ENCODE measurements around the gene LUC7L2.
"Not testable (repeated sequence)": the region's sequence is repeated elsewhere in the genome, so short reads cannot be mapped to it uniquely, and the experiment has no call there.

LUC7L2 gene

GRCh38 chr7:139359366-139360209 lies at the start of gene LUC7L2:
TSS of gene LUC7L2 (plus strand) at chr7:139359894. CDS start at chr7:139360262, 368 bp downstream.
- peak; percentile 98 for DNase-seq

GRCh38 chr7:139317939-139318505 lies 41.7 kb upstream of the LUC7L2 start:
- DNase-seq, result no peak

GRCh38 chr7:139321071-139321745 lies 38.5 kb upstream of the LUC7L2 start:
- DNase-seq, result no peak

GRCh38 chr7:139324709-139325108 lies 35.0 kb upstream of the LUC7L2 start:
- not testable (repeated sequence) for DNase-seq

GRCh38 chr7:139328375-139328774 lies 31.3 kb upstream of the LUC7L2 start:
- no peak for DNase-seq

GRCh38 chr7:139329119-139329518 lies 30.6 kb upstream of the LUC7L2 start:
- no peak for DNase-seq

- DNase-seq, result no peak
Observed at GRCh38 chr7:139330333-139331030, 29.2 kb upstream of the LUC7L2 start.

GRCh38 chr7:139332697-139333359 lies 26.9 kb upstream of the LUC7L2 start:
- no peak for DNase-seq

GRCh38 chr7:139333443-139333842 lies 26.3 kb upstream of the LUC7L2 start:
- DNase-seq, result not testable (repeated sequence)

- DNase-seq, result no peak
Observed at GRCh38 chr7:139334399-139335150, 25.1 kb upstream of the LUC7L2 start.

GRCh38 chr7:139339025-139339424 lies 20.7 kb upstream of the LUC7L2 start:
- no peak for DNase-seq

GRCh38 chr7:139339698-139340036 lies 20.0 kb upstream of the LUC7L2 start:
- DNase-seq, result no peak

- peak; percentile 100 for DNase-seq
Observed at GRCh38 chr7:139340037-139340807, 19.5 kb upstream of the LUC7L2 start.

GRCh38 chr7:139340808-139341057 lies 19.0 kb upstream of the LUC7L2 start:
- DNase-seq, result no peak

GRCh38 chr7:139341058-139341775 lies 18.5 kb upstream of the LUC7L2 start, which contains the start of gene FMC1:
TSS of gene FMC1 (plus strand) at chr7:139341337. CDS start at chr7:139341385, 48 bp downstream.
- DNase-seq, result peak; percentile 94

- DNase-seq, result no peak
Observed at GRCh38 chr7:139341776-139342226, 17.9 kb upstream of the LUC7L2 start.

GRCh38 chr7:139345042-139345441 lies 14.7 kb upstream of the LUC7L2 start:
- DNase-seq, result no peak

GRCh38 chr7:139351027-139351426 lies 8.7 kb upstream of the LUC7L2 start:
- DNase-seq, result no peak

GRCh38 chr7:139354729-139355128 lies 5.0 kb upstream of the LUC7L2 start:
- DNase-seq, result no peak

- DNase-seq, result no peak
Observed at GRCh38 chr7:139355320-139355719, 4.4 kb upstream of the LUC7L2 start.

All from COR-L47 (cell line).